Motor neuron (in vitro differentiated cells): ENCODE data around the gene GRID1. TPM values are rescaled to one million over a fixed set of nuclear protein-coding genes. Genes with fewer than 3 reads are reported as not detected.
"Not testable (repeated sequence)": the region's sequence is repeated elsewhere in the genome, so short reads cannot be mapped to it uniquely, and the experiment has no call there.

Experiments used
- ATAC-seq, 8 experiments: fragments of 200-7000 bp; cut with Tn5 transposase; replicated peaks in 6 of 8; 2 replicates each; pipeline ENCODE4 v1.8.0; 2021; ENCODE audit warnings: mild to moderate bottlenecking in 8 of 8, moderate library complexity in 8 of 8
- H3K27ac ChIP-seq, 2 donors: fragments of 250-450 bp; sonication (Bioruptor Pico); 2 replicates each; pipeline ENCODE4 v1.9.0; 2021; ENCODE audit warnings: antibody characterized with exemption in 2 of 2, mild to moderate bottlenecking in 2 of 2, moderate library complexity in 1 of 2
- H3K4me1 ChIP-seq, 2 donors: fragments of 250-450 bp; sonication (Bioruptor Pico); replicated peaks in 1 of 2; 2 replicates each; pipeline ENCODE4 v1.6.1; 2021; ENCODE audit warnings: antibody characterized with exemption in 2 of 2, mild to moderate bottlenecking in 2 of 2, moderate library complexity in 1 of 2
- H3K4me3 ChIP-seq, 5 donors: fragments of 250-450 bp; sonication (Bioruptor Pico); 2 replicates each; pipeline ENCODE4 v1.9.0; 2021; ENCODE audit warnings: antibody characterized with exemption in 5 of 5, mild to moderate bottlenecking in 5 of 5, moderate library complexity in 4 of 5
- WGBS, 10 experiments: fragments of 450-650 bp; shearing (Covaris generic); methylation state at CpG; one replicate each; pipeline ENCODE4 v1.0.0; 2022; 5-methylcytosine and 5-hydroxymethylcytosine counted together
- in situ Hi-C, 9 experiments: fragments of 400-800 bp; cut with MboI; loops; one replicate each; pipeline ENCODE4 v1.15.0; 2021; ENCODE audit warnings: low sequenced_read_pairs in 9 of 9, low pct_unique_long_range_greater_than_20kb in 2 of 9; ENCODE audit not compliant: unreplicated experiment in 9 of 9
- total RNA-seq, 8 experiments: library from RNA; unstranded; fragments of 300-600 nt; gene quantifications; 2 replicates each; pipeline versions ENCODE4 v1.2.3 to v1.2.4, GENCODE V29; 2022

GRID1 gene
- total RNA-seq, 8 experiments from 2014 or later, result 0.15 to 10.0 (median 6.0) TPM

DNA sequence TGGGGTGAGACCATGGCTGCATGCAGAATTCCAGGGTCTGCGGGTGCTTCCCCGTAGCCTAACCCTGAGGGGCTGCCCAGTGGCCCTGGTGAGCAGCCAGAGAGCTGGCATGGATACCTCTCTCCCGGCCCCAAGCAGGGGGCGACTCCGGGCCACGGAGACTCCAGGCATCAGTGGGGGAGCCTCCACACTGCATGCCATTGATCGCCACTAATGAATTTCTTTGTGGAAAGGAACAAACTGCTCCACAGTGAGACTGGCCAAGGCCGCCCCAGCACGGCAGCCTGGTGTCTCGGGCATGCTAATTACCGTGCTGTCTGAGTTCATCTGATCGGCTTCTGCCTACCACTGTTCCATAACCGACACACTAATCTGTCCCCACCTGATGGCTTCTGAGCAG lies 184.4 kb downstream of the GRID1 start:
- H3K4me3 ChIP-seq, result no peak overlapping the region
- 28 to 73% (median 68%) methylated on average over 4 to 5 of the region's 13 CpGs; no CpG with 5 or more reads in 4 of the 10 experiments for WGBS, 10 experiments
- in situ Hi-C loops, result no loop called here
- peak in 6 of 8 experiments; percentile 31 to 90 (median 87) for ATAC-seq
- H3K27ac ChIP-seq, result no peak overlapping the region
- peaks cover 9 to 14% of the 10 kb centered on the region in 2 donors for H3K4me1 ChIP-seq

DNA sequence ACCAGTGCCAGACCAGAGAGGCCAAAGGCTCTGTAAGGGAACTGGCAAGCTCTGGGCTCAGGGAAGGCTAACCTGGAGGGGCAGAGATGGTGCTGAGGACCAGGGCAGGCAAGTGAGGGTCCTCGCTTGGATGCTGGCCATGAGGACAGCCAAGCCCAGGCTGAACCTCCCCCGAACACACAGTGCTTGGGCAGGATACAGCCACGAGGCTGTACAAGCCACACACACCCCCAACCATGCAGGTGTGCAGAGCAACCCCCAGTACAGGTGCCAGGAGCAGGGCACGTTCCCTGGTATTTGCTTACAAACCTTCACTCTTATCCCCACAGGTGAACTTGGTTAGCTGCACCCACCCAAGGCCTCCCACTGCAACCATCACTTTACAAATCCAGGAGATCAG lies 185.7 kb downstream of the GRID1 start:
- in situ Hi-C loops, result no loop called here
- WGBS, 10 experiments, result 20 to 100% (median 100%) methylated on average over 1 to 2 of the region's 4 CpGs; no CpG with 5 or more reads in 5 of the 10 experiments
- H3K4me1 ChIP-seq, result peaks cover 9 to 14% of the 10 kb centered on the region in 2 donors
- no peak for ATAC-seq
- no peak overlapping the region for H3K27ac ChIP-seq
- H3K4me3 ChIP-seq, result no peak overlapping the region

DNA sequence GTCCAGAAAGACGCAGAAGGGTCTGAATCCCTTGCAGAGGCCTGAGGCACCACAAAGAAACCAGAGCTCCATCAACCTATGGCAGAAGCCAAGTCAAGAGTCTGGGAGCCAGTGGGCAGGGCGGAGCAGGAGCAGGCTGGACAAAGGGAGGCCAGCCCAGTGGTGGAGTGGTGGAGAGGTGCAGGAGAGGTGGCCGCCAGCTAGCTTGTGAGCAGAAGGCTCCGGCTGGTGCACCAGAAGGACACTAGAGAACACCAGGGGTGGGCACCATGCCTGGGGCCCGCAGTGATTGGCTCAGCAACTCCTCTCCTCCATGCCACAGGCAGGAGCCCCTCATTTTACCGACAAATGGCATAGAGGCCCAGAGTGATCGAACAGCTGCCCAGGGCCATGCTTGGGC lies 186.6 kb downstream of the GRID1 start:
- H3K4me3 ChIP-seq, result no peak overlapping the region
- ATAC-seq, result no peak
- in situ Hi-C loops, result no loop called here
- 28 to 96% (median 86%) methylated on average over 1 to 4 of the region's 7 CpGs; no CpG with 5 or more reads in 6 of the 10 experiments for WGBS, 10 experiments
- no peak overlapping the region for H3K27ac ChIP-seq
- peaks cover 9 to 14% of the 10 kb centered on the region in 2 donors for H3K4me1 ChIP-seq

DNA sequence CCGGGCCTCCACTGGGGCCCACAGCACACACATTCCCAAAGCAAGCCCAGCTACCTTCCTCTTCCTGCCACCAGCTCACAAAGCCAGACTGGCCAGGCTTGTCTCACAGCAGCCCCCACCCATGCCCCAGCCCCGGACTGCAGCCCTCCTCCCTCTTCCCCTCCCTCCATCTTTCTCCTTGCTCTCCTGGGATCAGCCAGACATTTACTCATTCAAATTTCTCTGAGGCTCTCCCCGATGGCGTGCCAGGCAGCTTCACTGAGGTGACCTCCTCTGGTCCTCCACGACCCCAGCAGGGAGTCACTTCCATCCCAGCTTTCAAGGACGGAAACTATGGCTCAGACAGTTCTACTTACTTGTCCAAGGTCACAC lies 187.5 kb downstream of the GRID1 start:
- in situ Hi-C loops, result no loop called here
- no peak overlapping the region for H3K27ac ChIP-seq
- peak in 4 of 8 experiments; percentile 16 to 57 (median 20) for ATAC-seq
- H3K4me3 ChIP-seq, result no peak overlapping the region
- H3K4me1 ChIP-seq, result peaks cover 9 to 14% of the 10 kb centered on the region in 2 donors
- WGBS, 10 experiments, result 0 to 80% (median 70%) methylated on average over 1 to 2 of the region's 6 CpGs; no CpG with 5 or more reads in 5 of the 10 experiments

DNA sequence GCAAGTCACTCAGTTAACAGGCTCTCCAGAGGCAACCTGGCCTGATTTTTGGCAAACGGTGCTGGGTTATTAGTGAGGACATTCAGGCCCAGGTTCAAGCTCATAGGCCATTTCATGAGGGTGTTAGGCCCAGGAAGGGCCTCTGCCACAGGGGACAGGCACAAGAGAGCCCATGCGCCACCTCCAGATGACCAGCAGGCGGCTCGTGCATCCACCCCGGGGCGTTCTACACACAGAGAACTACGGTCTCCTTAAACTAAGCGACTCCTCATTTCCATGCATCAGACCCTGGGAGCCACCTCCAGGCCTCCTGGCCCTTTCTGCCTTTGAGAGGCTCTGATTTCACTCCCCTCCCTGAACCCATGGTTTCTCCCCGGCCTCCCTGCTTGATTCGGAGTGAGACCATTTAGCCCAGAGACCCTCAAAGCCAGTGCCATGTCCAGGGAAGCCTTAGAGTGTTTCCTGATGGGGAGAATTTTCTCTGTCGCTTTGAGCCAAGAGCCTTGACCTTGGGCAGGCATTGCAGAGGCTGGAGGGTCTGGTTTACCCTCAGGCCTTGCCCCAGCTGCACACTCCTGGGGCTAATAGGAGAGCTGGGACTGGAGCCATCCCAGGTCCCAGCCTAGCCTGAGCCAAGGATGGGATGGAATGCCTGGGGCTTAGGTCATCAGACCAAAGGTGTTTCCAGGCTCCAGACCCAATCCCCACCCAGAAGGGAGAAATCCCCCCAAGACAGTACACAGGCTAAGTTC lies 188.0 kb downstream of the GRID1 start:
- H3K4me3 ChIP-seq, result no peak overlapping the region
- H3K4me1 ChIP-seq, result peaks cover 9 to 14% of the 10 kb centered on the region in 2 donors
- H3K27ac ChIP-seq, result no peak overlapping the region
- WGBS, 10 experiments, result 26 to 67% (median 40%) methylated on average over 1 to 6 of the region's 11 CpGs; no CpG with 5 or more reads in 3 of the 10 experiments
- in situ Hi-C loops, result no loop called here
- peak in 7 of 8 experiments; percentile 29 to 93 (median 63) for ATAC-seq

DNA sequence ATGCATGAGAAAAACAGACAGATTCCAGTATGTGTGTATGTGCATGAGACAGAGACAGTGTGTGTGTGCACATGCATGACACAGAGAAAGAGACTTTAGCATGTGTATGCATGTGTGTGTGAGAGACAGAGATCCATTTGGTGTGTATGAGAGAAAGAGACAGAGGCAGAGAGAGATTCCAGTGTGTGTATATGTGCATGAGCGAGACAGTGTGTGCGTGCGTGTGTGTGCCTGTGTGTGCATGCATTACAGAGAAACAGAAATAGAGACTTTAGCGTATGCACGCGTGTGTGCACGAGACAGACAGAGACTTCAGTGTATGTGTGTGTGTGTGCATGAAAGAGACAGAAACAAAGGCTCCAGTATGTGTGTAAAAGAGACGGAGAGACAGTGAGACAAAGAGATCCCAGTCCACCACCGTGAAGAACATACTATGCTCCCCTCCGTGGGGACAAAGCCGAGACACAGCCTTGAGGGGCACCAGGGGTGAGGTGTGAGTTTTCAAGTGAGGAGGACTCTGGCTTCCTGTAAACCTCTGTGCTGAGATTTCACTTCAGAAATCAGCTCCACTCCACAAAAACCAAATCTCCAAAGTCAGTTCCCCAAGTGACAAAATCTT lies 188.9 kb downstream of the GRID1 start:
- Histone ChIP-seq H3K4me1 (peaks cover 8 to 11% of the 10 kb centered on the region in 2 donors), H3K27ac (no peak overlapping the region), H3K4me3 (no peak overlapping the region)
- 38 to 100% (median 90%) methylated on average over 1 to 8 of the region's 11 CpGs; no CpG with 5 or more reads in 1 of the 10 experiments for WGBS, 10 experiments
- in situ Hi-C loops, result no loop called here
- ATAC-seq, result peak in 3 of 8 experiments; percentile 8 to 12 (median 12)

DNA sequence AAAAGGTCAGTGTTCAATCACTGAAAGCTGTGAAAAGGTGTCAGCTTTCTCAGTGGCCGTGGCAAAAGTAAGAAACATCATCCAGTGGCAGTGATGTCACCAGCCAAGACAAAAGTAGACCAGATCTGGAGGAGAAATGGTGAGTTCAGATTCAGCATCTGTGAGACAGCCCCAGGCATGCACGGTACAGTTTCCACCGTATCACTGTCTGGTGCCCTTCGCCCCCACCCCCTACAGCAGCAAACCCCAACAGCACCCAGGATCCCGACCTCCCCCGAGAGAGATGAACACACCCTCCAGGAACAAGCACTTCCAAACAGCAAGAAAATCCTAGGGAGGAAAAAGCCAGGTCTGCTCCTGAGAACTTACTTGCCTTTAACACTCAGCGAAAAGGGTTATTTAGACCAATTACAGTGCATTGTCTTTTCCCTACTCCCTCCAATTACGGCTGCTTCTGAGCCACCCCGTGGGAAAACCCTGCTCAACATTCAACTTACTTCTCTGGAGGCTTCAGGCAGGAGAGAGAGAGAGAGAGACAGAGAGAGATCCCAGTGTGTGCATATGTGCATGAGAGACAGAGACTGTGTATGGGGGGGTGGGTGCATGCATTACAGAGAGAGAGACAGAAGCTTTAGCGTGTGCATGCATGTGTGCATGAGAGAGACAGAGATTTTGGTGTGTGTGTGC lies 189.6 kb downstream of the GRID1 start:
- in situ Hi-C loops, result no loop called here
- ATAC-seq, result peak in 4 of 8 experiments; percentile 13 to 72 (median 60)
- 18 to 85% (median 43%) methylated on average over 1 to 5 of the region's 10 CpGs; no CpG with 5 or more reads in 4 of the 10 experiments for WGBS, 10 experiments
- peaks cover 1 to 8% of the 10 kb centered on the region in 2 donors for H3K4me1 ChIP-seq
- H3K27ac ChIP-seq, result no peak overlapping the region
- H3K4me3 ChIP-seq, result no peak overlapping the region

DNA sequence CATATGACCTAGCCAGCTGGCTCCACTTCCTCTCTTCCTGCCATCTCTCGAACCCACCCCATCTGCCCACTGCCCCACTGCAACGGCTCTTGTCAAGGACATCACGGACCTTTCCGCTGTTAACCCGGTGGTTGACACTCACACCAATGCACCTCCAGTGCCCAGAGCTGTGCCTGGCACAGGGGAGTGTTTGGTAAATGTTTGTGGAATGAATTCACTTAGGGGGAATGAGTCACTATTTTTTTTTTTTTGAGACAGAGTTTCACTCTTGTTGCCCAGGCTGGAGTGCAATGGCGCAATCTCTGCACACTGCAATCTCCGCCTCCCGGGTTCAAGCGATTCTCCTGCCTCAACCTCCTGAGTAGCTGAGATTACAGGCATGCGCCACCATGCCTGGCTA lies 191.1 kb downstream of the GRID1 start:
- WGBS, 10 experiments, result 33 to 100% (median 88%) methylated on average over 3 to 6 of the region's 10 CpGs; no CpG with 5 or more reads in 6 of the 10 experiments
- H3K4me1 ChIP-seq, H3K27ac ChIP-seq, in situ Hi-C loops, ATAC-seq, H3K4me3 ChIP-seq: not testable (repeated sequence)

DNA sequence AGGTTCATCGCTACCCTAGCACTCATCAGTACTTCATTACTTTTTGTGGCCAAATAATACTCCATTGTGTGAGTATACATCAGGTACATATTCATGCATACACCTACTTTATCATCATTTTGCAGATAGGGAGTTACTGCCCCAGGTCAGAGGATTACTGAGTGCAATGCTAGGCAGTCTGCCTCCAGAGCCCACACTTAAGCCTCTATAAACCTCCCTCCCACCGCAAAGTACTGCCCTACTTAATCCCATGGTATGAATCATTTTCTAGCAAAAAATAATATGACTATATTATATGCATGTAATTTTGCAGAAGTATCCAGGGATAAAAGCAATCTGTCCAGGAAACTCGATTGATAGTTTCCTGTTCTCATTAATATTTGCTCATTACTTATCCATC lies 194.3 kb downstream of the GRID1 start:
- H3K4me3 ChIP-seq, result no peak overlapping the region
- WGBS, 10 experiments, result 0 to 100% (median 50%) methylated on average over 1 to 3 of the region's 3 CpGs; no CpG with 5 or more reads in 1 of the 10 experiments
- in situ Hi-C loops, result no loop called here
- H3K27ac ChIP-seq, result no peak overlapping the region
- peak in 3 of 8 experiments; percentile 41 to 77 (median 42) for ATAC-seq
- no peaks in the 10 kb centered on the region for H3K4me1 ChIP-seq

DNA sequence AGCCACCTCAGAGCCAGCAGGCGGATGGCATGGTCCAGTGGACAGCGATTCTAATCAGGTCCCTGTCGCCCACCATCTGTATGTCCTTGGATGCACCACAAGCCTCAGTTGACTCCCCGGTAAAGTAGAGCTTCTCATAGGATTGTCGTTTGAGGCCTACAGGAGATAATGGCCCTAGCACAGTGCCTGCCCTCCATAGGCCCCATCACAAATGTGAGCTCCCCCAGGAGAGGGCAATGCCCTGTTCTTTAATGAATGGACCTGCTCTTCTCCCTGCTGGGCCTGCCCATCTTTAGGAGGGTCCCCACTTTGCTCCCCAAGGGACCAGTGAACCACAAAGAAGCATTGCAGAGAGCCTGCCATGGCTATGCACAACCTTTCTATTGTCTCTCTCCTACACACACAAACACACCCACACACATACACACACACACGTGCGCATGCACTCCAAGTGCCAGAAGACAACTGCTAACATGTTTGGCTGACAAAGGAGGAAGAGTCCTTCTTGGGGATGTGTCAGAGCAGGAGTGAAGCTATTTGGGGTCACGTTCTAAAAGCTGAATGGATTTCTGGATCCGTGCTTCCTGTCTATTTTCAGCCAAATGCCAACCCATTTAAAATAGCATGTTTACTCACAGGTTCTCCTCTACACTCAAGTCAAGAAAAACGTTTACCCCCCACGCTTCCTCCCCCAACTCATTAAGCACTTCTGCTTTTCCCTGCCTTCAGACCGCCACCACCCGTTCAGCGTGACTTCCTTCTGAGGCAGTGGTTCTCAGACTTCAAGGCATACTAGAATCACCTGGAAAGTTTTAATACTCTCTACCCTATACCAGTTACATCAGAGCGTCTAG lies 196.1 kb downstream of the GRID1 start:
- Histone ChIP-seq H3K27ac (no peak overlapping the region), H3K4me1 (no peaks in the 10 kb centered on the region), H3K4me3 (no peak overlapping the region)
- ATAC-seq, result no peak
- in situ Hi-C loops, result no loop called here
- WGBS, 10 experiments, result 20 to 91% (median 57%) methylated on average over 1 to 8 of the region's 15 CpGs; no CpG with 5 or more reads in 1 of the 10 experiments

DNA sequence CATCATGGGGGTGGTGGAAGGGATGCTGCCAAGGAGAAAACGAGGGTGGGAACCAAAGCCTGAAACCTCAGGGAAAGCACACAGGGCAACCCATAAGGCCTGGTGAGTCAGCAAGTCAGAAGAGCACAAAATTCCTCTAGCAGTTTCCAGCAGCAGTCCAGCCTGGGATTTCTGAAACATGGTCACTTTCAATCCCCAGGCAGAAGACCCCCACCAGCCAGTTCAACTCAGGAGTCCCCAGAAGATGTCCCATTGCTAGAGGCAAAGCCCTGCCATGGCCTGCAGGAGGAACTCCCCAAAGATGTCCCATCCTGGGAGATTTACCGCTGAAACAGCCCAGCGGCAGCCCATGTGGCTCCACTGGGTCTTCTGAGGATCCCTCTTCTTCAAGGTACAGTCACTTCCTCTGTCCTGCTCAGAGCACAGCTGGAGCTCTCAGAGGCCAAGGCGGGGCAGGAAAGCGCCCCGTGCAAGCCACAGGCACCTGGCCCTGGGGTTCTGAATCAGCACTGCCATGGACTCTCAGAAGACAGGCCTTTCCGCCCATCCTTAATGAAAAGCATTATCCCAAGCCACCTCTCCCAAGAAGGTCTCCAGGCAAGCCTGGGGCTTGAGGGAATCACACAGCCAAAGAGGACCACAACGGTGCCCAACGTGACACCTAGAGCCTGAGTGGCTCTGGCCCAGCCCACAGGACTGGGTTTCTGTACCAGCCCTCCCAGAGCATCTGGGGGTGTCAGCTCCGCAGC lies 196.9 kb downstream of the GRID1 start:
- in situ Hi-C loops, result no loop called here
- H3K4me1 ChIP-seq, result peaks cover 0 to 6% of the 10 kb centered on the region in 2 donors
- no peak overlapping the region for H3K4me3 ChIP-seq
- H3K27ac ChIP-seq, result no peak overlapping the region
- peak in 1 of 8 experiments; percentile 40 for ATAC-seq
- WGBS, 10 experiments, result 0 to 100% (median 83%) methylated on average over 1 to 4 of the region's 10 CpGs; no CpG with 5 or more reads in 6 of the 10 experiments

DNA sequence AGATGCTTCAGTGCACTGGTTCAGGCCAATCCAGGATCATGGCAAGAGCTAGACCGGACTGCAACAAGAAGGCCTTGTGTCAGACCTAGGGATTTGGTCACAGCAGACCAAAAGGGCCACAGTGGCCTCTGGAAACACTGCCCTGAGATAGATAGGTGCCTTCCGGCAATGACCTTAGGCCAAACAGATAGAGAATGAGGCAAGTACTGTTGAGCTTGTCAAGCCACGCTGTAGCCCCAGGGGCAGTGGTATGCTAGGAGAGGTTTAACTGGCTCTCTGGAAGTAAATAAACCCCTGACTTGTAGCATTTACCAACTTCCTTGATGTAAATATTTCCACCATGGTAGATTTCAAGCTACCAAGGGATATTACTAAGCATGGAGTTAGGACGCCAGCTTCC lies 197.5 kb downstream of the GRID1 start:
- Histone ChIP-seq H3K27ac (no peak overlapping the region), H3K4me1 (peaks cover 0 to 6% of the 10 kb centered on the region in 2 donors), H3K4me3 (no peak overlapping the region)
- in situ Hi-C loops, result no loop called here
- WGBS, 10 experiments, result 33 to 89% (median 83%) methylated on average over 1 to 3 of the region's 4 CpGs; no CpG with 5 or more reads in 5 of the 10 experiments
- ATAC-seq, result no peak
